ENCODE results near the gene TRIM34.

- TF ChIP-seq POLR2A (IDR thresholded peaks at IDR 0.05; ENCODE audit: low read length) (no peak), GATA1 (IDR thresholded peaks at IDR 0.05; ENCODE audit: low read depth, low read length) (no peak)
Observed at GRCh38 chr11:5618807-5619206, 6.0 kb upstream of the TRIM34 start.
